Gastroesophageal sphincter (tissue), 4 donors: ENCODE measurements around the gene SMIM15. TPM values are rescaled to one million over a fixed set of nuclear protein-coding genes. Genes with fewer than 3 reads are reported as not detected.

ENCODE experiments used
- ATAC-seq: fragments of 150-250 bp; one replicate; pipeline ENCODE4 v1.9.1; 2016; ENCODE audit warnings: mild to moderate bottlenecking, moderate library complexity
- H3K27ac ChIP-seq, 4 donors: fragments of 200-600 bp; sonication (generic) in 3 of 4; 1 replicate in 3 of 4; 2 replicates in 1 of 4; pipeline ENCODE4 v1.5.1; 2016 to 2019
- H3K27me3 ChIP-seq: fragments of 200-600 bp; sonication (generic); one replicate; pipeline ENCODE4 v1.5.1; 2019
- H3K36me3 ChIP-seq, 2 donors: fragments of 200-600 bp; sonication (generic); one replicate each; pipeline ENCODE4 v1.5.1; 2019; ENCODE audit warnings: control low read depth in 1 of 2
- H3K4me1 ChIP-seq, 3 donors: fragments of 200-600 bp; sonication (generic); 1 replicate in 2 of 3; 2 replicates in 1 of 3; pipeline ENCODE4 v1.5.1; 2016 to 2019; ENCODE audit warnings: control low read depth in 2 of 3
- H3K4me3 ChIP-seq, 2 donors: fragments of 200-600 bp; sonication (generic); one replicate each; pipeline ENCODE4 v1.5.1; 2019; ENCODE audit warnings: mild to moderate bottlenecking in 1 of 2, moderate library complexity in 1 of 2
- H3K9me3 ChIP-seq, 3 donors: fragments of 200-600 bp; sonication (generic); one replicate each; pipeline ENCODE4 v1.5.1; 2017 to 2019; ENCODE audit warnings: control low read depth in 2 of 3
- EP300 ChIP-seq: sonication (generic); formaldehyde crosslinking; IDR thresholded peaks from one replicate; pipeline ENCODE4 v1.6.1; 2017; ENCODE audit warnings: antibody characterized with exemption, mild to moderate bottlenecking
- POLR2A ChIP-seq, 2 donors: fragments of 450-650 bp; IDR thresholded peaks; one replicate each; pipeline ENCODE4 v1.6.1; 2017; ENCODE audit warnings: antibody characterized with exemption in 2 of 2, mild to moderate bottlenecking in 2 of 2, moderate library complexity in 1 of 2
- POLR2AphosphoS5 ChIP-seq: sonication (generic); formaldehyde crosslinking; IDR thresholded peaks from one replicate; pipeline ENCODE4 v1.6.1; 2017; ENCODE audit warnings: antibody characterized with exemption
- WGBS, 2 donors: methylation state at CpG; one replicate each; pipeline ENCODE4 v1.1.5; 2018; ENCODE audit warnings: low coverage in 1 of 2; 5-methylcytosine and 5-hydroxymethylcytosine counted together
- total RNA-seq, 4 donors: library from RNA; depleted of rRNA; stranded (reverse); fragments of >200 nt; gene quantifications; one replicate each; pipeline ENCODE4 v1.1.0, GENCODE V29; 2016
- TF ChIP-seq, protein P1 (sequence below), 4 experiments: fragments of 200-600 bp in 2 of 4; fragments of 450-650 bp in 2 of 4; sonication (generic) in 1 of 4; IDR thresholded peaks; one replicate each; pipeline ENCODE4 v1.5.1; 2017 to 2019; ENCODE audit warnings: antibody characterized with exemption in 4 of 4, mild to moderate bottlenecking in 2 of 4, moderate library complexity in 2 of 4

Gene SMIM15
- total RNA-seq, result 10 to 100 TPM; 20.7 to 32.2 (median 21.3) TPM

- peaks cover 4 to 24% of the 10 kb centered on the region in 2 donors for H3K36me3 ChIP-seq
- H3K4me3 ChIP-seq, result peak within 1 kb of the TSS; percentile 79 to 97
- H3K9me3 ChIP-seq, result no peaks in the 10 kb centered on the region
- ATAC-seq, result peak; percentile 96
- H3K27me3 ChIP-seq, result no peaks in the 10 kb centered on the region
- peaks cover 3 to 46% (median 3%) of the 10 kb centered on the region in 3 donors for H3K4me1 ChIP-seq
- 0% methylated on average over 21 to 29 of the region's 73 CpGs for WGBS, 2 donors
- H3K27ac ChIP-seq, result peak within 1 kb of the TSS; percentile 90 to 93 (median 92)
- TF ChIP-seq POLR2AphosphoS5 (peak; percentile 79), POLR2A (IDR thresholded peaks at IDR 0.05) (peak; percentile 59 to 63), EP300 (no peak)
- TF ChIP-seq, protein P1, sequence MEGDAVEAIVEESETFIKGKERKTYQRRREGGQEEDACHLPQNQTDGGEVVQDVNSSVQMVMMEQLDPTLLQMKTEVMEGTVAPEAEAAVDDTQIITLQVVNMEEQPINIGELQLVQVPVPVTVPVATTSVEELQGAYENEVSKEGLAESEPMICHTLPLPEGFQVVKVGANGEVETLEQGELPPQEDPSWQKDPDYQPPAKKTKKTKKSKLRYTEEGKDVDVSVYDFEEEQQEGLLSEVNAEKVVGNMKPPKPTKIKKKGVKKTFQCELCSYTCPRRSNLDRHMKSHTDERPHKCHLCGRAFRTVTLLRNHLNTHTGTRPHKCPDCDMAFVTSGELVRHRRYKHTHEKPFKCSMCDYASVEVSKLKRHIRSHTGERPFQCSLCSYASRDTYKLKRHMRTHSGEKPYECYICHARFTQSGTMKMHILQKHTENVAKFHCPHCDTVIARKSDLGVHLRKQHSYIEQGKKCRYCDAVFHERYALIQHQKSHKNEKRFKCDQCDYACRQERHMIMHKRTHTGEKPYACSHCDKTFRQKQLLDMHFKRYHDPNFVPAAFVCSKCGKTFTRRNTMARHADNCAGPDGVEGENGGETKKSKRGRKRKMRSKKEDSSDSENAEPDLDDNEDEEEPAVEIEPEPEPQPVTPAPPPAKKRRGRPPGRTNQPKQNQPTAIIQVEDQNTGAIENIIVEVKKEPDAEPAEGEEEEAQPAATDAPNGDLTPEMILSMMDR (IDR thresholded peaks at IDR 0.05), result no peak
These were observed at the start of gene SMIM15 for GRCh38 chr5:61162010-61162831. Gene SMIM15, minus strand, starts transcription at chr5:61162468. Its CDS starts 2,297 bp downstream, at chr5:61160171.

DNA sequence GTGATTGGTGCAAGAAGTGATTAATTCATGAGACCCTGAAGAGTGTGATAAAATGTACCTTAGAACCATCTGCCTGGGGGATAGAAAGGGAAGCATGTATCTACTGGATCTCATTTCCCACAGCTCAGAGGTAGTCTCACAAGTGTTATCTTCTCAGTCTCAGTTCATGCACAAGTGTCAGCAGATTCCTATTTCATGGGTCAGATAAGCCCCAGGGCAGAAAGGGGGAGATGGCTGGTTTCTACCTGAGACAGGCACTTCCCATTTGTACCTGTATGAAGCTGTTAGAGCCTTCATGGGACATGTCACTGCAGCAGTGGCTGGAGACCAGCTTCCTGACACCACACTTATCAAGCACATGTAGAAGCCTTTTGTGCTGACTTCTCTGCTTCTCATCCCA, 45.6 kb upstream of the SMIM15 start:
- TF ChIP-seq EP300, result no peak
- no peak for TF ChIP-seq POLR2A (IDR thresholded peaks at IDR 0.05)
- TF ChIP-seq, protein P1 (IDR thresholded peaks at IDR 0.05), result no peak
- TF ChIP-seq POLR2AphosphoS5, result no peak
- H3K36me3 ChIP-seq, result no peaks in the 10 kb centered on the region
- no peak overlapping the region for H3K4me3 ChIP-seq
- H3K27me3 ChIP-seq, result no peaks in the 10 kb centered on the region
- no peak for ATAC-seq
- H3K9me3 ChIP-seq, result no peaks in the 10 kb centered on the region
- H3K27ac ChIP-seq, result no peak overlapping the region
- H3K4me1 ChIP-seq, result no peaks in the 10 kb centered on the region

DNA sequence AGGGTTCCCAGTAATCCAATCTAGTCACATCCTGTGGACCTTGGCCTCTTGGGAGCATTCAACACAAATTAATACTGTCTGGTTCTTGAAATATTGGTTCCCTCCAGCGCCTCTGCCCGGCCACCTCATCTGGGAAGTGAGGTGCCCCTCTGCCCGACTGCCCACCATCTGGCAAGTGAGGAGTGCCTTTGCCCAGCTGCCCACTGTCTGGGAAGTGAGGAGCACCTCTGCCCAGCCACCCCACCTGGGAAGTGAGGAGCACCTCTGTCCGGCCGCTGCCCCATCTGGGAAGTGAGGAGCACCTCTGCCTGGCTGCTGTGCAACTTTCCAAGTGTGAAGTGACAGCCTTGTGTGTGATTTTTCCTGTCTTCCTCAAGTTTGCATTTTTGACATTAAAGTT, 42.7 kb upstream of the SMIM15 start:
- no peak overlapping the region for H3K4me3 ChIP-seq
- no peak overlapping the region for H3K27ac ChIP-seq
- H3K36me3 ChIP-seq, result no peaks in the 10 kb centered on the region
- no peak for ATAC-seq
- no CpG with 5 or more reads among the region's 5 CpGs for WGBS, 2 donors
- no peaks in the 10 kb centered on the region for H3K4me1 ChIP-seq
- TF ChIP-seq POLR2AphosphoS5, result no peak
- TF ChIP-seq, protein P1 (IDR thresholded peaks at IDR 0.05), result no peak
- TF ChIP-seq POLR2A (IDR thresholded peaks at IDR 0.05), result no peak
- no peak for TF ChIP-seq EP300
- no peaks in the 10 kb centered on the region for H3K9me3 ChIP-seq
- H3K27me3 ChIP-seq, result no peaks in the 10 kb centered on the region

- no peak for ATAC-seq
- Histone ChIP-seq H3K27ac (no peak overlapping the region), H3K36me3 (no peaks in the 10 kb centered on the region), H3K9me3 (peaks cover 0 to 4% (median 0%) of the 10 kb centered on the region in 3 donors), H3K4me1 (no peaks in the 10 kb centered on the region), H3K4me3 (no peak overlapping the region), H3K27me3 (no peaks in the 10 kb centered on the region)
- 76 to 83% methylated on average over 2 of the region's 2 CpGs for WGBS, 2 donors
- TF ChIP-seq, protein P1 (IDR thresholded peaks at IDR 0.05), result no peak
- TF ChIP-seq POLR2AphosphoS5 (no peak), EP300 (no peak), POLR2A (IDR thresholded peaks at IDR 0.05) (no peak)
These were observed 39.9 kb upstream of the SMIM15 start for GRCh38 chr5:61202213-61202612.

GRCh38 chr5:61200582-61201155, 38.4 kb upstream of the SMIM15 start:
- 40 to 80% methylated on average over 1 of the region's 8 CpGs for WGBS, 2 donors
- no peak for TF ChIP-seq EP300
- no peak for TF ChIP-seq POLR2AphosphoS5
- TF ChIP-seq, protein P1 (IDR thresholded peaks at IDR 0.05), result no peak
- no peak for TF ChIP-seq POLR2A (IDR thresholded peaks at IDR 0.05)
- ATAC-seq, result no peak
- no peaks in the 10 kb centered on the region for H3K36me3 ChIP-seq
- H3K27me3 ChIP-seq, result no peaks in the 10 kb centered on the region
- H3K4me1 ChIP-seq, result no peaks in the 10 kb centered on the region
- H3K4me3 ChIP-seq, result no peak overlapping the region
- no peak overlapping the region for H3K27ac ChIP-seq
- peaks cover 0 to 4% (median 0%) of the 10 kb centered on the region in 3 donors for H3K9me3 ChIP-seq
